T-cell (primary cell): Measurements from ENCODE around the gene PROSER3. TPM values are rescaled to one million over a fixed set of nuclear protein-coding genes. Genes with fewer than 3 reads are reported as not detected.

ENCODE experiments used
- ATAC-seq, 4 experiments: fragments of 200-7000 bp in 3 of 4; fragments of 150-1000 bp in 1 of 4; cut with Tn5 transposase; replicated peaks in 1 of 4; 1 replicate in 3 of 4; 2 replicates in 1 of 4; pipeline ENCODE4 v1.10.0; 2021; ENCODE audit warnings: moderate library complexity in 3 of 4, mild to moderate bottlenecking in 2 of 4, moderate number of reproducible peaks in 1 of 4
- CTCF ChIA-PET, 2 donors: fragments of 300-600 bp; sonication (Branson Sonifier 250); formaldehyde crosslinking; loops; one replicate each; lab custom pipeline; 2022; ENCODE audit warnings: antibody characterized with exemption in 2 of 2; lab: Charles Lee
- POLR2A ChIA-PET, 2 donors: fragments of 300-600 bp; sonication (Branson Sonifier 250); formaldehyde crosslinking; loops; one replicate each; lab custom pipeline; 2022; ENCODE audit warnings: antibody characterized with exemption in 2 of 2; lab: Charles Lee
- DNase-seq, 35 experiments: peaks; one replicate each; pipeline versions ENCODE4 v3.0.0 to v3.0.0-alpha.2; 2013 to 2023
- H3K27ac ChIP-seq: one replicate; pipeline ENCODE4 v1.5.1; 2013; ENCODE audit warnings: low read length
- H3K27me3 ChIP-seq, 2 experiments: replicated peaks in 1 of 2; 1 replicate in 1 of 2; 2 replicates in 1 of 2; pipeline versions ENCODE4 v1.6.1 to v1.7.0; 2013; ENCODE audit warnings: low read length in 1 of 2, mixed read lengths in 1 of 2; ENCODE audit not compliant: control insufficient read depth in 2 of 2, insufficient read depth in 2 of 2; ENCODE audit errors: extremely low read depth in 1 of 2
- H3K36me3 ChIP-seq, 2 donors: 1 replicate in 1 of 2; 2 replicates in 1 of 2; pipeline versions ENCODE4 v1.6.1 to v1.7.0; 2013; ENCODE audit warnings: low read length in 1 of 2; ENCODE audit not compliant: control insufficient read depth in 2 of 2, insufficient read depth in 1 of 2; ENCODE audit errors: extremely low read depth in 1 of 2
- H3K4me1 ChIP-seq, 2 experiments: 1 replicate in 1 of 2; 2 replicates in 1 of 2; pipeline versions ENCODE4 v1.6.1 to v1.7.0; 2013; ENCODE audit warnings: low read length in 2 of 2, mixed read lengths in 1 of 2; ENCODE audit not compliant: insufficient read depth in 2 of 2, control insufficient read depth in 1 of 2; ENCODE audit errors: extremely low read depth in 1 of 2
- H3K4me3 ChIP-seq, 2 donors: 1 replicate in 1 of 2; 2 replicates in 1 of 2; pipeline versions ENCODE4 v1.5.1 to v1.7.0; 2013; ENCODE audit warnings: mild to moderate bottlenecking in 2 of 2, low read length in 1 of 2, moderate library complexity in 1 of 2; ENCODE audit not compliant: control insufficient read depth in 1 of 2; ENCODE audit errors: extremely low read depth in 1 of 2
- H3K9me3 ChIP-seq: 2 replicates; pipeline ENCODE4 v1.7.0; 2013
- H3K27ac Mint-ChIP-seq, 2 donors: one replicate each; pipeline ENCODE4 v1.8.0; 2020 to 2021; ENCODE audit warnings: mild to moderate bottlenecking in 2 of 2, mixed read lengths in 2 of 2
- H3K27me3 Mint-ChIP-seq, 2 donors: one replicate each; pipeline ENCODE4 v1.8.0; 2021 to 2022; ENCODE audit warnings: mixed read lengths in 2 of 2
- H3K36me3 Mint-ChIP-seq: one replicate; pipeline ENCODE4 v1.8.0; 2021; ENCODE audit warnings: mixed read lengths
- H3K4me1 Mint-ChIP-seq, 3 donors: one replicate each; pipeline ENCODE4 v1.8.0; 2020 to 2022; ENCODE audit warnings: mixed read lengths in 3 of 3, mild to moderate bottlenecking in 1 of 3
- H3K4me3 Mint-ChIP-seq, 3 donors: one replicate each; pipeline ENCODE4 v1.8.0; 2020 to 2022; ENCODE audit warnings: mild to moderate bottlenecking in 3 of 3, mixed read lengths in 3 of 3, moderate library complexity in 3 of 3
- H3K9me3 Mint-ChIP-seq, 3 donors: one replicate each; pipeline ENCODE4 v1.8.0; 2020 to 2022; ENCODE audit warnings: mixed read lengths in 3 of 3
- WGBS: methylation state at CpG from one replicate; pipeline ENCODE4 v1.1.5; 2013; ENCODE audit warnings: missing lambda C conversion rate; ENCODE audit not compliant: insufficient coverage; 5-methylcytosine and 5-hydroxymethylcytosine counted together
- total RNA-seq, 35 experiments: library from RNA in 6 of 35; stranded (reverse) in 6 of 35; fragments of 120-200 nt in 1 of 35; gene quantifications; one replicate each; pipeline versions ENCODE4 v1.2.1 to v1.2.4 and lab custom pipeline; 2013 to 2026

PROSER3 gene
- total RNA-seq, 5 donors from 2014 or later (not counting 1 experiment from before 2014, with no cell fraction given) = 31.3 to 52.1 (median 47.8) TPM

DNA sequence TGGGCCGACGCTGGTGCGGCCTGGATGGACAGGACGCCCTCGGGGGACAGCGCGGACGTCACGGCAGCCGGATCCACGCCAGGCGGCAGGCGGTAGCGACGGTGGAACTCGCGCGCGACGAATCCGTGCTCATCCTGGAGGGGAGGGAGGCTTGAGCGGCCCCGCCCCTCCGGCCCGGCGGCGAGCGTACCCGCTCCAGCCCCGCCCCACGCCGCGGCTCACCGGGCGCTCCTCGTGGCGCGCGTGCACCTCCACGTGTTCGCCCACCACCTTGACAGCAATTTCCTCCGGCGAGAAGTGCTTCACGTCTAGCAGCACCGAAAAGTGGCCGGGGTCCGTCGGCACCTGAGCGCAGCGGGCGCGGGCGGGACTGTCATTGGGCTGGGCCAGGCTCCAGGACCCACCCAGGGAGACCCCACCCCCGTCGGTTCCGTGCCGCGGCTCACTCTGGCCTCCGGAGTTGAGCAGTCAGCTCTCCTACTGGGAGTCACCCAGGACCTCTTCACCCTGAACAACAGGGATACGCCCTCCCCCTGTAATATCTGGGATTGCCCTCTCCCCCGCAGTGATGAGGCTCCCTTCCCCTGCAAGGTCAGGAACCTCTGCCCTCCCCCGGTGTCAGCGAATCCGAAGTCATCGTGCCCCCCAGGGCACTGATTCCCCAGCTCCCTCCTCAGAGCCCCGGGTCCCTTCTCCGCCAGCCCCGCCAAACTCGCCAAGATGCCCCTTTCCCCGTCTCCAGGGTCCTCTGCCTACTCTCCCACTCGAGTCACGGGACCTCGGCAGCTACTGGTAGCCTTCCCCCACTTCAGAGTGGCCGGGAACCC is 2.2 kb upstream of the PROSER3 start:
- ATAC-seq (peak in 1 of 4 experiments; percentile 10), DNase-seq (peak in 34 of 35 experiments; percentile 27 to 73 (median 50))
- Mint-ChIP-seq H3K9me3 (no peaks in the 10 kb centered on the region), H3K4me3 (peak overlapping the region in 2 of 3 donors; percentile 41 to 89), H3K27me3 (peaks cover 7 to 10% of the 10 kb centered on the region in 2 donors), H3K36me3 (peaks cover 14% of the 10 kb centered on the region), H3K4me1 (peaks cover 32 to 51% (median 34%) of the 10 kb centered on the region in 3 donors), H3K27ac (no peak overlapping the region)
- ChIA-PET POLR2A (no interaction called here), CTCF (no interaction called here)
- no peak overlapping the region for H3K27ac ChIP-seq
- peak overlapping the region in 1 of 2 donors; percentile 47 for H3K4me3 ChIP-seq
- WGBS = 40% methylated on average over 70 of the region's 74 CpGs
- peaks cover 0 to 21% of the 10 kb centered on the region in 2 experiments for H3K27me3 ChIP-seq
- peaks cover 20 to 43% of the 10 kb centered on the region in 2 experiments for H3K4me1 ChIP-seq
- H3K9me3 ChIP-seq = no peaks in the 10 kb centered on the region
- H3K36me3 ChIP-seq = peaks cover 7 to 36% of the 10 kb centered on the region in 2 donors

DNA sequence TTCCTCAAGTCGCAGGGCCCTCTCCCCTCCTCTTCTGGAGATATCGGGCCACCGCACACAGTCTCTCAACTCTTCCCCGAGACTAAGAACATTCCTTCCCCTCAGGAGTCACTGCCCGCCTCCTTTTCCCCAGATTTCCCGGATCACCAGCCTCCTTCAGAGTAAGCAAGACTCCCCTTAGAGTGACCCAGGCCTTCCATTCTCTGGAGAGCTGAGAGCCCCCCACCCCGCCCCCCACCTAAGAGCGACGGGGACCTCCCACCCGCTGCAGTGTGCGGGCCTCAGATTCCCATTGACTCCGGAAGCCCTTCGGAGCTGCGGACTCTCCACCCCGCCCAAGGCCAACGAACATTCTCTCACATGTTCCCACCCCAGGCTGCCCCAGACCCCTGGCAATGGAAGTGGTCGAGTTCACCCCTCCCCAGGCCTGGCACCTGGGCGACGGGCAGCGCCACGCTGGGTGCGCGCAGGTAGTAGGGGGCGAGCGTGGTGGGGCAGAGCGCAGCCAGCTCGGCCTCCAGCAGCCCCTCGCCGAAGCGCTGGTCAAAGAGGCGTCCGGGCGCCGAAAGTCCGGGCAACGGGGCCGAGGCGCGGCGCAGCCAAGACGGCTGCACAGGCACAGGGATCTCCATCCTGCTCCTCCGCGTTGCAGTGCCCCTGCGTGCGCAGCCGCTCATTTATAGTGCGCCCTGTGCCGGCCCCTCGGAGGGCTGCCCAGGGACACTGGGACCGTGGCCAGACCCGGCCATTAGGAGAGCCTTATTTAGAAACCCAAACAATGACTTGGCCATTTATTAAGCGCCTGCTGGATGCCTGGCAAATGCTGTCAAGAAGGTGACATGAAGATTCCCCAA is 1.4 kb upstream of the PROSER3 start, which contains the start of gene HSPB6:
TSS of gene HSPB6 (minus strand) at position 653 of the 854 bp plus-strand sequence. CDS start at position 632, 21 bp downstream.
- Histone ChIP-seq H3K27me3 (peaks cover 0 to 21% of the 10 kb centered on the region in 2 experiments), H3K27ac (peak within 1 kb of the TSS; percentile 87), H3K4me1 (peaks cover 20 to 43% of the 10 kb centered on the region in 2 experiments), H3K9me3 (no peaks in the 10 kb centered on the region), H3K4me3 (peak within 1 kb of the TSS; percentile 83 to 100), H3K36me3 (peaks cover 12 to 40% of the 10 kb centered on the region in 2 donors)
- ATAC-seq (no peak), DNase-seq (no peak)
- ChIA-PET CTCF (interaction anchor here in 1 of 2 donors (0.7 kb wide), 1 partner anchor 159 kb away, joined by 3 read pairs; no protein-coding TSS in a partner anchor), POLR2A (no interaction called here)
- no peaks in the 10 kb centered on the region for H3K9me3 Mint-ChIP-seq
- H3K4me1 Mint-ChIP-seq = peaks cover 32 to 51% (median 34%) of the 10 kb centered on the region in 3 donors
- H3K36me3 Mint-ChIP-seq = peaks cover 17% of the 10 kb centered on the region
- peak within 1 kb of the TSS; percentile 89 to 95 (median 93) for H3K4me3 Mint-ChIP-seq
- WGBS = 46% methylated on average over 45 of the region's 52 CpGs
- H3K27ac Mint-ChIP-seq = peak within 1 kb of the TSS; percentile 91 to 95
- H3K27me3 Mint-ChIP-seq = peaks cover 7 to 10% of the 10 kb centered on the region in 2 donors

DNA sequence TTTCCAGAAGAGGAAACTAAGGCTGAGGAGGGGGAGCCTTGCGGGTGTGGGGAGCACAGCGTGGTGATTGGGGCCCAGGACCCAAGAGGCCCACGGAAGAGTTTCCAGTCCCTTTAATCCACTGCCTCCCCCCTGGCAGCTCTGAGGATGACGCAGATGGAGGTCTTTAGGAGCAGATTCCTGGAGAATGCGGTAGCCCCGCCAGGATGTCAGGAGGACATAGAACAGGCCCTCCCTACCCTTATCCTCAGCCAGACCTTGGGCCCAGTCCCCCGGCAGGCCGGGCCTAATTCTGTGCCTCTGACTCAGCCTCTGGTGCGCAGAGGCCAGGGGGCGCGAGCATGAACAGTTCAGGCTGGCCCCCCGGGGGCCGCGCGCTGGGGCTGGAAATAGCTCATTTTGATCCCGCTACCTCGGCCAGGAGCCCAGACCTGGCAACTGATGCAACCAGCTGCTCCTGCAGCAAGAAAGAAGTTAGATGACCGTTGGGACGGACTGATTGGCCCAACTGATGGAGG is 686 bp upstream of the PROSER3 start:
- Mint-ChIP-seq H3K4me1 (peaks cover 32 to 51% (median 34%) of the 10 kb centered on the region in 3 donors), H3K9me3 (no peaks in the 10 kb centered on the region), H3K27me3 (peaks cover 7 to 10% of the 10 kb centered on the region in 2 donors), H3K4me3 (peak overlapping the region; percentile 89 to 95 (median 93)), H3K36me3 (peaks cover 23% of the 10 kb centered on the region), H3K27ac (peak overlapping the region in 1 of 2 donors; percentile 95)
- CTCF ChIA-PET = interaction anchor here in 1 of 2 donors (0.7 kb wide), 1 partner anchor 159 kb away, joined by 3 read pairs; no protein-coding TSS in a partner anchor
- WGBS = 23% methylated on average over 12 of the region's 19 CpGs
- DNase-seq (no peak), ATAC-seq (no peak)
- POLR2A ChIA-PET = no interaction called here
- H3K27me3 ChIP-seq = peaks cover 0 to 21% of the 10 kb centered on the region in 2 experiments
- no peaks in the 10 kb centered on the region for H3K9me3 ChIP-seq
- peak overlapping the region; percentile 87 for H3K27ac ChIP-seq
- peak overlapping the region; percentile 74 to 83 for H3K4me3 ChIP-seq
- H3K36me3 ChIP-seq = peaks cover 15 to 39% of the 10 kb centered on the region in 2 donors
- peaks cover 20 to 43% of the 10 kb centered on the region in 2 experiments for H3K4me1 ChIP-seq

DNA sequence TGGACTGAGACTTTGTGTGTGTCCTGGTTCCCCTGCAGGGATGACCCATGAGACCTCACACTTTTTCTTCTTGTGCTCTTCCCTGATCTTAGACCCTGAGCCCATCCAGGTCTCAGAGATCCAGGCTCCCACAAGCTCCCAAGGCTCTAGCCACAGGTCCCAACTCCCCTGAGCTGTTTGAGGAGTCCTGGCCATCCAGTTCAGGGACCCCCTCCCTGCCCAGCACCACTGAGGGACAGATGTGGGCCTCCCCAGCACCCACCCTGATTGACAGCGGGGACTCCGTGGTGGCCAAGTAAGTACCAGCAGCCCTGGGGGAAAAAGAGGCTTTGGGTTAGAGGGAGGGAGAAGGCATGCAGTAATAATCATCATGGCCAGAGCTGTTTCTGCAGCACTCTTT is 1.7 kb downstream of the PROSER3 start:
- POLR2A ChIA-PET = no interaction called here
- H3K4me3 ChIP-seq = no peak overlapping the region
- Mint-ChIP-seq H3K9me3 (no peaks in the 10 kb centered on the region), H3K4me3 (peak overlapping the region in 2 of 3 donors; percentile 67 to 89), H3K4me1 (peaks cover 32 to 50% (median 33%) of the 10 kb centered on the region in 3 donors), H3K27ac (no peak overlapping the region), H3K27me3 (peaks cover 6 to 9% of the 10 kb centered on the region in 2 donors), H3K36me3 (peaks cover 14% of the 10 kb centered on the region)
- peaks cover 13 to 28% of the 10 kb centered on the region in 2 donors for H3K36me3 ChIP-seq
- no peak for ATAC-seq
- H3K9me3 ChIP-seq = no peaks in the 10 kb centered on the region
- DNase-seq = no peak
- peaks cover 0 to 18% of the 10 kb centered on the region in 2 experiments for H3K27me3 ChIP-seq
- 100% methylated on average over 1 of the region's 2 CpGs for WGBS
- CTCF ChIA-PET = no interaction called here
- peaks cover 20 to 42% of the 10 kb centered on the region in 2 experiments for H3K4me1 ChIP-seq
- H3K27ac ChIP-seq = no peak overlapping the region

DNA sequence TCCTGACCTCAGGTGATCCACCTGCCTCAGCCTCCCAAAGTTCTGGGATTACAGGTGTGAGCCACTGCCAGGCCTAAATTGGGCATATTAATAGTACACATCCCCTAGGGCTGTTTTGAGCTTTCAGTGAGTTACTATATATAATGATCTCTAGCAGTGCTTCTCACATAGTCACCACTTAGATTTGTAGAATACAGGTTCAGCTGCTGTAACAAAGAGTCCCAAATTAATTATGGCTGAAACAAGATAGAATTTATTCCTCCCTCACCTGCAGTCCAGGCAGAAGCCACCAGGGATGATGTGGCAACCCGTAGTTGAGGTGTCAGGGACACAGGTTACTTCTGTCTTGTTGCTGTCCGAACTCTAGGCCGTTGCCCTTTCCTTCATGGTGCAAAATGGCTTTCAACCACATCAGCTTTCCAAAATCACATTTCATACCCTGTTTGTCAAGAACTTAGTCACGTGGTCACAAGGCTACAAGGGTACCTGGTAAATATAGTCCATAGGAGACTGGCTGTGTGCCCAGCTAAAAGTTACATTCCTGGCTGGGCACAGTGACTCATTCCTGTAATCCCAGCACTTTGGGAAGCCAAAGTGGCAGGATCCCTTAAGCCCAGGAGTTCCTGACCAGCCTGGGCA is 2.9 kb downstream of the PROSER3 start:
- ATAC-seq (no peak), DNase-seq (no peak)
- Histone ChIP-seq H3K36me3 (peaks cover 17 to 37% of the 10 kb centered on the region in 2 donors), H3K4me3 (no peak overlapping the region), H3K27me3 (peaks cover 0 to 15% of the 10 kb centered on the region in 2 experiments), H3K27ac (no peak overlapping the region), H3K9me3 (no peaks in the 10 kb centered on the region), H3K4me1 (peaks cover 18 to 36% of the 10 kb centered on the region in 2 experiments)
- Mint-ChIP-seq H3K4me3 (no peak overlapping the region), H3K36me3 (peaks cover 18% of the 10 kb centered on the region), H3K9me3 (no peaks in the 10 kb centered on the region), H3K27me3 (peaks cover 4 to 5% of the 10 kb centered on the region in 2 donors), H3K4me1 (peaks cover 27 to 44% (median 29%) of the 10 kb centered on the region in 3 donors), H3K27ac (no peak overlapping the region)
- CTCF ChIA-PET = interaction anchor here in 1 of 2 donors (0.5 kb wide), 1 partner anchor 59 kb away, joined by 5 read pairs; no protein-coding TSS in a partner anchor
- WGBS = 83% methylated on average over 1 of the region's 4 CpGs
- POLR2A ChIA-PET = no interaction called here
